Stomach (tissue), 9 donors: ENCODE data around the gene NUP98. TPM values are rescaled to one million over a fixed set of nuclear protein-coding genes. Genes with fewer than 3 reads are reported as not detected.

Experiments
- DNase-seq, 2 donors: peaks; one replicate each; pipeline versions ENCODE4 v3.0.0 to v3.0.0-alpha.2; 2013 to 2019
- H3K27ac ChIP-seq, 5 donors: fragments of 200-600 bp in 4 of 5; sonication (generic) in 4 of 5; one replicate each; pipeline ENCODE4 v1.5.1; 2013 to 2019; ENCODE audit warnings: mild to moderate bottlenecking in 1 of 5, moderate library complexity in 1 of 5
- H3K27me3 ChIP-seq, 3 donors: fragments of 200-600 bp; sonication (generic); one replicate each; pipeline ENCODE4 v1.5.1; 2017 to 2019; ENCODE audit warnings: mixed run types in 1 of 3
- H3K36me3 ChIP-seq, 4 donors: fragments of 200-600 bp; sonication (generic); 1 replicate in 3 of 4; 2 replicates in 1 of 4; pipeline ENCODE4 v1.5.1; 2016 to 2019
- H3K4me1 ChIP-seq, 4 donors: fragments of 200-600 bp; sonication (generic); one replicate each; pipeline ENCODE4 v1.5.1; 2016 to 2019
- H3K4me3 ChIP-seq, 4 donors: fragments of 200-600 bp; sonication (generic) in 3 of 4; one replicate each; pipeline ENCODE4 v1.5.1; 2016 to 2019; ENCODE audit warnings: mild to moderate bottlenecking in 1 of 4
- H3K9me3 ChIP-seq, 4 donors: fragments of 200-600 bp; sonication (generic); one replicate each; pipeline ENCODE4 v1.5.1; 2016 to 2019
- EP300 ChIP-seq: sonication (generic); formaldehyde crosslinking; IDR thresholded peaks from one replicate; pipeline ENCODE4 v1.6.1; 2017; ENCODE audit warnings: antibody characterized with exemption
- POLR2A ChIP-seq, 4 donors: fragments of 450-650 bp; IDR thresholded peaks; one replicate each; pipeline ENCODE4 v1.6.1; 2016; ENCODE audit warnings: antibody characterized with exemption in 4 of 4, control low read depth in 2 of 4, mild to moderate bottlenecking in 1 of 4, moderate library complexity in 1 of 4
- POLR2AphosphoS5 ChIP-seq, 3 donors: sonication (generic); formaldehyde crosslinking; IDR thresholded peaks; one replicate each; pipeline ENCODE4 v1.6.1; 2016; ENCODE audit warnings: antibody characterized with exemption in 3 of 3
- WGBS, 5 donors: extraction: QIAGEN DNeasy Blood & Tissue Kit in 3 of 5; methylation state at CpG; one replicate each; pipeline versions ENCODE4 v1.1.5 to v1.1.7; 2013 to 2018; 5-methylcytosine and 5-hydroxymethylcytosine counted together
- intact Hi-C: fragments of 100-400 bp; cut with DNase I; formaldehyde crosslinking; loops from one replicate; pipeline ENCODE4 v1.15.1; 2023; ENCODE audit warnings: low total_unique reads
- polyA plus RNA-seq, 3 donors: library from polyadenylated mRNA; stranded (reverse); fragments of 200-250 nt; gene quantifications; one replicate each; pipeline ENCODE4 v1.2.3, GENCODE V29; 2013
- total RNA-seq, 5 donors: library from RNA; depleted of rRNA; stranded (reverse); fragments of >200 nt; gene quantifications; one replicate each; pipeline versions ENCODE4 v1.1.0 to v1.2.3, GENCODE V29; 2014 to 2016
- TF ChIP-seq, protein P1 (sequence below), 7 experiments: fragments of 450-650 bp in 4 of 7; fragments of 200-600 bp in 3 of 7; sonication (generic) in 3 of 7; IDR thresholded peaks; one replicate each; pipeline ENCODE4 v1.5.1; 2016 to 2019; ENCODE audit warnings: antibody characterized with exemption in 7 of 7, control low read depth in 2 of 7, mild to moderate bottlenecking in 1 of 7
- donor health status: healthy with polysubstance abuse.
- donor health status: Bipolar disorder and iron deficiency.
- donor health status: healthy.

Gene NUP98
- total and polyA plus RNA-seq, 8 donors = 16.2 to 132 (median 54.9) TPM

GRCh38 chr11:3700910-3701309 is 96.4 kb downstream of the NUP98 start:
- no peak overlapping the region for H3K4me3 ChIP-seq
- intact Hi-C loops = no loop called here
- H3K27me3 ChIP-seq = no peaks in the 10 kb centered on the region
- H3K36me3 ChIP-seq = peaks cover 67 to 100% (median 100%) of the 10 kb centered on the region in 4 donors
- H3K4me1 ChIP-seq = peaks cover 0 to 16% (median 2%) of the 10 kb centered on the region in 4 donors
- no peak for DNase-seq
- TF ChIP-seq POLR2AphosphoS5 (IDR thresholded peaks at IDR 0.05) = no peak
- TF ChIP-seq POLR2A (IDR thresholded peaks at IDR 0.05) = no peak
- TF ChIP-seq, protein P1, sequence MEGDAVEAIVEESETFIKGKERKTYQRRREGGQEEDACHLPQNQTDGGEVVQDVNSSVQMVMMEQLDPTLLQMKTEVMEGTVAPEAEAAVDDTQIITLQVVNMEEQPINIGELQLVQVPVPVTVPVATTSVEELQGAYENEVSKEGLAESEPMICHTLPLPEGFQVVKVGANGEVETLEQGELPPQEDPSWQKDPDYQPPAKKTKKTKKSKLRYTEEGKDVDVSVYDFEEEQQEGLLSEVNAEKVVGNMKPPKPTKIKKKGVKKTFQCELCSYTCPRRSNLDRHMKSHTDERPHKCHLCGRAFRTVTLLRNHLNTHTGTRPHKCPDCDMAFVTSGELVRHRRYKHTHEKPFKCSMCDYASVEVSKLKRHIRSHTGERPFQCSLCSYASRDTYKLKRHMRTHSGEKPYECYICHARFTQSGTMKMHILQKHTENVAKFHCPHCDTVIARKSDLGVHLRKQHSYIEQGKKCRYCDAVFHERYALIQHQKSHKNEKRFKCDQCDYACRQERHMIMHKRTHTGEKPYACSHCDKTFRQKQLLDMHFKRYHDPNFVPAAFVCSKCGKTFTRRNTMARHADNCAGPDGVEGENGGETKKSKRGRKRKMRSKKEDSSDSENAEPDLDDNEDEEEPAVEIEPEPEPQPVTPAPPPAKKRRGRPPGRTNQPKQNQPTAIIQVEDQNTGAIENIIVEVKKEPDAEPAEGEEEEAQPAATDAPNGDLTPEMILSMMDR (IDR thresholded peaks at IDR 0.05) = no peak
- TF ChIP-seq EP300 = no peak
- no peaks in the 10 kb centered on the region for H3K9me3 ChIP-seq
- no peak overlapping the region for H3K27ac ChIP-seq
- 91 to 96% (median 93%) methylated on average over 2 of the region's 2 CpGs for WGBS, 5 donors

- TF ChIP-seq POLR2AphosphoS5 (IDR thresholded peaks at IDR 0.05) = no peak
- TF ChIP-seq EP300 = no peak
- no peak for TF ChIP-seq POLR2A (IDR thresholded peaks at IDR 0.05)
- TF ChIP-seq, protein P1 (IDR thresholded peaks at IDR 0.05) = no peak
- intact Hi-C loops = no loop called here
- H3K36me3 ChIP-seq = peaks cover 68 to 100% (median 100%) of the 10 kb centered on the region in 4 donors
Observed at GRCh38 chr11:3700410-3700809, 96.9 kb downstream of the NUP98 start.

DNA sequence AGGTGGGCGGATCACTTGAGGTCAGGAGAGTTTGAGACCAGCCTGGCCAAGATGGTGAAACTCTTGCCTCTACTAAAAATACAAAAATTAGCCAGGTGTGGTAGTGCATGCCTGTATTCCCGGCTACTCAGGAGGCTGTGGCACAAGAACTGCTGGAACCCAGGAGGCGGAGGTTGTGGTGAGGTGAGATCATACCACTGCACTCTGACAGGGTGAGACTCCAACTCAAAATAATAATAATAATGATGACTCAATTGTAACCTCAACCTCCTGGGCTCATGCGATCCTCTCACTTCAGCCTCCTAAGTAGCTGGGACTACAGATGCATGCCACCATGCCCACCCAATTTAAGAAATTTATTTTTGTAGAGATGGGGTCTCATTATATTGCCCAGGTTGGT is 110.6 kb downstream of the NUP98 start:
- H3K4me3 ChIP-seq = no peak overlapping the region
- peaks cover 49 to 100% (median 98%) of the 10 kb centered on the region in 4 donors for H3K36me3 ChIP-seq
- WGBS, 5 donors = 71 to 97% (median 86%) methylated on average over 4 of the region's 4 CpGs
- H3K4me1 ChIP-seq = peaks cover 0 to 15% (median 4%) of the 10 kb centered on the region in 4 donors
- no peak overlapping the region for H3K27ac ChIP-seq
- no peak for DNase-seq
- no peaks in the 10 kb centered on the region for H3K9me3 ChIP-seq
- TF ChIP-seq, protein P1 (IDR thresholded peaks at IDR 0.05) = no peak
- TF ChIP-seq EP300 = no peak
- TF ChIP-seq POLR2A (IDR thresholded peaks at IDR 0.05) = no peak
- no peak for TF ChIP-seq POLR2AphosphoS5 (IDR thresholded peaks at IDR 0.05)
- intact Hi-C loops = no loop called here
- no peaks in the 10 kb centered on the region for H3K27me3 ChIP-seq

More at GRCh38 chr11:3700410-3700809, 96.9 kb downstream of the NUP98 start:
- H3K9me3 ChIP-seq = no peaks in the 10 kb centered on the region
- WGBS, 5 donors = 89 to 100% (median 91%) methylated on average over 2 of the region's 2 CpGs
- no peak overlapping the region for H3K27ac ChIP-seq
- no peak overlapping the region for H3K4me3 ChIP-seq
- H3K27me3 ChIP-seq = no peaks in the 10 kb centered on the region
- H3K4me1 ChIP-seq = peaks cover 0 to 16% (median 2%) of the 10 kb centered on the region in 4 donors
- no peak for DNase-seq

DNA sequence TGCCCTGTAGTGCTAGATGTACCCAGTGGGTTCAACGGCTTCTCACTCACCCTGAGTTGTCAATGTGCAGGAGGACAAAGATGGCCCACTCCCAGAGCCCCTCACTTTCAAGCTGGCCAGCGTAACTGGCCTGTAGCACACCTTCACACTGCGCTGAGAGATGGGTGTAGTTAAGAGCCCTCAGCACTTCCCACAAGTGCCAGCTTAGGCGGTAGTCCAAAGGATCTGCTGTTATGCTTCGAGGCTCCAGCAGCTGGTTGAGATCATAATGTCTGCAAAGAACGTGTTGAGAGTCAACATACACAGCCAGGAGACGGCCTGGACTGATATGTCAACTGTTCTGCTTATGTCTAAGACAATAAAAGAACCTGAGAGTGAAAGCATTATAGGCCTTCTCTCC is 111.4 kb downstream of the NUP98 start:
- TF ChIP-seq POLR2A (IDR thresholded peaks at IDR 0.05) (no peak), EP300 (no peak)
- 66 to 72% (median 71%) methylated on average over 7 of the region's 7 CpGs for WGBS, 5 donors
- intact Hi-C loops = no loop called here
- no peak overlapping the region for H3K4me3 ChIP-seq
- H3K27me3 ChIP-seq = no peaks in the 10 kb centered on the region
- DNase-seq = no peak
- no peak overlapping the region for H3K27ac ChIP-seq
- peaks cover 0 to 15% (median 4%) of the 10 kb centered on the region in 4 donors for H3K4me1 ChIP-seq
- no peaks in the 10 kb centered on the region for H3K9me3 ChIP-seq
- peaks cover 49 to 100% (median 98%) of the 10 kb centered on the region in 4 donors for H3K36me3 ChIP-seq

DNA sequence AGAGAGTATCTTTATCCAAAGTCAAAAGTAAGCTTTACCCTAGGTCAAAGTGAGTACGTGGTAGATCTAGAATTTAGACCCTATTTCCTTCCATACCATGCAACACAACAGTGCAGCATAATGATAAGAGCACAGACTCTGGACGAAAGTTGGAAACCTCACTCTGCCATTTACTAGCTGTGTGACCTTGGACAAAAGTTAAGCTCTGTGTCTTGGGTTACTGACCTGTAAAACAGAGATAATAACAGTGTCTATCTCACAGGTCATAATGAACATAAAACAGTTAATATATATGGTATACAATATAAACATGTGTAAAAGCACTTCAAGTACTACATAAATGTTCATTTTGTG is 112.6 kb downstream of the NUP98 start:
- intact Hi-C loops = no loop called here
- Histone ChIP-seq H3K4me3 (no peak overlapping the region), H3K27ac (no peak overlapping the region), H3K36me3 (peaks cover 50 to 100% (median 98%) of the 10 kb centered on the region in 4 donors), H3K27me3 (no peaks in the 10 kb centered on the region), H3K9me3 (no peaks in the 10 kb centered on the region), H3K4me1 (peaks cover 0 to 15% (median 4%) of the 10 kb centered on the region in 4 donors)
- TF ChIP-seq POLR2AphosphoS5 (IDR thresholded peaks at IDR 0.05) (no peak), POLR2A (IDR thresholded peaks at IDR 0.05) (no peak), EP300 (no peak)
- TF ChIP-seq, protein P1 (IDR thresholded peaks at IDR 0.05) = no peak
- DNase-seq = no peak
- 39 to 61% (median 43%) methylated on average over 2 of the region's 2 CpGs for WGBS, 5 donors
